NCI-H2171 (cell line): ENCODE data around the gene EXOC3L2.

ENCODE experiments used
- DNase-seq: peaks from one replicate; lab custom pipeline; 2025; lab: John Stamatoyannopoulos, UW

EXOC3L2 gene

DNA sequence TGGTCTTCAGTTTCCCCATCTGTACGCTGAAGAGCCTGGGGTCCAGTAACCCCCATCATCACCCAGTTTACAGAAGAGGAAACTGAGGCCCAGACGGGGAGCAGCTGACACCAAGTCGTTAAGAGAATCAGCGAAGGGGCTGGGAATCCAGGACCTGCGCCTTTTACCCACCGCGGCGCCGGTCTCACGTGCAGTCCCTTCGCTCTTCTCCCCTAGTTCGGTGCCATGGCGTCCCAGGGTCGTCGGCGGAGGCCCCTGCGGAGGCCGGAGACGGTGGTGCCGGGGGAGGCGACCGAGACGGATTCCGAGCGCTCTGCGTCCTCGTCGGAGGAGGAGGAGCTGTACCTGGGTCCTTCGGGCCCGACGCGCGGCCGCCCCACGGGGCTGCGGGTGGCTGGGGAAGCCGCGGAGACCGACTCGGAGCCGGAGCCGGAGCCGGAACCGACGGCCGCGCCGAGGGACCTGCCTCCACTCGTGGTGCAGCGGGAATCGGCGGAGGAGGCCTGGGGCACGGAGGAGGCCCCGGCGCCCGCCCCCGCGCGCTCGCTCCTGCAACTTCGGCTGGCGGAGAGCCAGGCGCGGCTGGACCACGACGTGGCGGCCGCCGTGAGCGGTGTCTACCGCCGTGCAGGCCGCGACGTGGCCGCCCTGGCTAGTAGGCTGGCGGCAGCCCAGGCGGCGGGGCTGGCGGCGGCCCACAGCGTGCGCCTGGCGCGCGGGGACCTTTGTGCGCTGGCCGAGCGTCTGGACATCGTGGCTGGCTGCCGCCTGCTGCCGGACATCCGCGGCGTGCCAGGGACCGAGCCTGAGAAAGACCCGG lies 65.9 kb downstream of the EXOC3L2 start:
- no peak for DNase-seq

DNA sequence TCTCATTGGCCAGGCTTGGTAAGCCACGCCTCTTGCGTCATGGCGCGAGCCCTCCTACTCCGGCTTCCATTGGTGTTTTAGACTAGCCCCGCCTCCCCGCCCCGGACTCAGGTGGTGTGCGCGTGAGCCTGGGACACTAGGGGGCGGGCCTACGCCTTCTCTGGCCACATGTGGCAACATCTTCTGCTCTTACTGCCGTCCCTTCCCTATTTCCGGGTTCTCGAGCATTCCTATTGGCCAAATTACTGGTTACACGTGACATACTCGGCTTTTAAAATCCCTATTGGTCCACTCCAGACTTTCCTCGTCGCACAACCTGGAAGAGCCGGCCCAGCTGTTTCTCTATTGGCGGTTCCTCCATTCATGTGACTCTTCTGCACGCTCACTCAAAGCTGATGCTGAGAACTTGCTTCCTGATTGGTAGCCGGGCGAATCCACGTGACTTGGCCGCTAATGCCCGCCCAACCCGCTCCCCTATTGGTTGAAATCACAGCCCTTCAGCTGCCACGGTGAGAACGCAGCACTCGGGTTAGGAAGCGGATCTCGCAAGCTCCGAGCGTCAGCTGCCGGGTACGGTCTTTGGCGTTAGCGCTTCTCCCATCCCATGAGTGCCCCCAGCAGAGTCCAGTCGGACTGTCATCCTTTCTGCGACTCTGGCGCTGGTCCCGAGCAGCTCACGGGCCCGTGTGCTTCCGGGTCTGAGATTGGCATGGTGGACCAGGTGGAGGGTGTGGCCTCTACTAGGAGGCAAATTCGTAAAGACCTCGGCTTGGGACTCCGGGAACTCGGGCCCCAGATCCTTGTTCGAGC lies 66.7 kb downstream of the EXOC3L2 start, which contains the start of gene BLOC1S3:
BLOC1S3 (plus strand) TSS at position 523 of the 810 bp plus-strand sequence. CDS start 513 bp downstream, outside the sequence.
- DNase-seq, result peak; percentile 99

DNA sequence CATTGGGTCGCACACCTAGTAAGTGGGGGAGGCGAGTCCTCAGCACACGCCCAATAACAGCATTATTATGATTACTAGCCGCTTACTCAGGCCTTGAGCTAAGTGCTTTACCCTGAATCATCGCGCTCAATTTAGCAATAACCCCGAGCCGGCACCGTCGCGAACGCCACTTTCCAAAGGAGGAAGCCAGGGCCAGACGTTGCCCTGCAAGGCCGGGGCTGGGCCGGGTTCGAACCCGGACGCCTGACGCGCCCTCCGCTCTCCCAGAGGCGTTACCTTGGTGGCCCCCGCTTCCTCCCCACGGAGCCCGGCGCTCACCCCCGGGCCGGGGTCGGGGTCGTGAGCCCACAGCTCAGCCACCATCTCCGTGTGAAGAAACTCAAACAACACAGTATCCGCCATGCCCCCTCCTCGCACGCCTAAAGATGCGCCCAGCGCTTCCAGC lies 67.4 kb downstream of the EXOC3L2 start, which contains the start of gene TRAPPC6A:
TRAPPC6A (minus strand) TSS at position 421 of the 445 bp plus-strand sequence; CDS start at position 402, 19 bp downstream.
- peak; percentile 61 for DNase-seq

DNA sequence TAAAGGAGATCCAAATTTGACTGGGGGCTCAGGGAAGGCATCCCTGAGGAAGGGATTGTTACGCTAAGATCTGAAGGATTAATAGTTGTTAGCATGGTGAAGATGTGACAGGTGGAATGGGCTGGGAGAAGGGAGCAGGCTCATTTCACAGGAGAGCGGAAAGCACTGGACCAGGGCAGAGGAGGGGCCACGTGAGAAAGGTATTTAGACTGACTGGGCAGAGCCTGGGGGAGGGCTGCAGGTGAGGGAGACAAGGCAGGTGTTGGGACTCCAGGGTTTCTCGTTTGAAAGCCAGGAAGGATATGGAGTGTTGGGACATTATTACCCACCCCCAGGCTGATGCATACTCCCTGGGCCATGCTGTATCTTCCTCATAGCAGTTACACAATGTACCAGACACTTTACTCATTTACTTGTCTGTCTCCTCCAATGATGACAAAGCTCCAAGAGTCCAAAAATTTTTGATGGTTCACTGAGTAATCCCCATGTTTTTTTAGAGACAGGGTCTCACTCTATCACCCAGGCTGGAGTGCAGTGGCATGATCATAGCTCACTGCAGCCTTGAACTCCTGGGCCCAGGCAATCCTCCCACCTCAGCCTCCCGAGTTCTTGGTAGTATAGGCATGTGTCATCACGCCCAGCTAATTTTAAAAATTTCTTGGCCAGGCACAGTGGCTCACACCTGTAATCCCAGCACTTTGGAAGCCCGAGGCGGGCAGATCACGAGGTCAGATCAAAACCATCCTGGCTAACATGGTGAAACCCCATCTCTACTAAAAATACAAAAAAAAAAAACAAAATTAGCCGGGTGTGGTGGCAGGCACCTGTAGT lies 69.5 kb downstream of the EXOC3L2 start:
- DNase-seq, result no peak

DNA sequence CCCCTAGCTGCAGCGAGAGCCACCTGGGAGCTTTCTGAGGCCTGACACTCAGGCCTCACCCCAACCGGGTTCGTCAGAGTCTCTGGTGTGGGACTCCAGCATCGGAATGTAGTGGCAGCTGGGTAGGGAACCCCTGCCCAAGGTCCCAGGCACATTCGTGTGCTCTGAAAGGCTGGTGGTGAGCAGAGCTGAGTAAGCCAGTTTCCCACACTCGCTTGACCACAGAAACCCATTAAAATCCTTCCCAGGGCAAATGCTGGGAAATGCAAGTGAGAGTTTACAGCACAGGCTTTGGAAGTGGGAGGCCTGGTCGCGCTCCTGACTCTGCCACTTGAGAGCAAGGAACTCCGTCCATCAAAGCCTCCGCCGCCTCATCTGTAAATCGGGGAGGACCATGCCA lies 71.4 kb downstream of the EXOC3L2 start:
- DNase-seq, result no peak

DNA sequence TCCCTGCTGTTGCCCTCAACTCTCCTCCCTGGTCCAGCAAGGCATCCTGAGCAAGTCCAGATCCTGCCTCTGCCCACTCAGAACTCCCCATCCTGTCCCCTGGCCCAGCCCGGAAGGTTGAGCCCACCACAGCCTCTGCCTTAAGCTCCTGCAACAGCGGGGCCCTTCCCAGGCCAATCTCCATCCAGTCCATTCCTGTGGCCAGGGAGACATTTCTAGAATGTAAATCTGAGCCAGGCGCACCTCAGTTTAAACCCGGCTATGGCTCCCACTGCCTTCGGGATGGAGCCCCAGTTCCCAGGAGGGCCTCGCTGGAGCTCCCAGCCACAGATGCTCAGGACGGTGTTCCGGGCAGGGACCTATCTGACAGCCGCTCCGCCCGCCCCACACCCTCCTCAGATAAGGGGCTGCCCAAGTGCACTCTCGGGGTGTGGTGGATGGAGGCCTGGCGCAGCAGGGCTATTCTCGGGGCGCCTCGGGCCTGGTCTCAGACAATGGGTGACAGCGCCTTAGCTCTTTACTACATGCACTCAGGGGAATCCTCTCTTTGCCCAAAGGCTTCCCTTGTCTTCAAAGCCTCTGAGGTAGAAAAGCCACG lies 72.5 kb downstream of the EXOC3L2 start:
- DNase-seq, result no peak

DNA sequence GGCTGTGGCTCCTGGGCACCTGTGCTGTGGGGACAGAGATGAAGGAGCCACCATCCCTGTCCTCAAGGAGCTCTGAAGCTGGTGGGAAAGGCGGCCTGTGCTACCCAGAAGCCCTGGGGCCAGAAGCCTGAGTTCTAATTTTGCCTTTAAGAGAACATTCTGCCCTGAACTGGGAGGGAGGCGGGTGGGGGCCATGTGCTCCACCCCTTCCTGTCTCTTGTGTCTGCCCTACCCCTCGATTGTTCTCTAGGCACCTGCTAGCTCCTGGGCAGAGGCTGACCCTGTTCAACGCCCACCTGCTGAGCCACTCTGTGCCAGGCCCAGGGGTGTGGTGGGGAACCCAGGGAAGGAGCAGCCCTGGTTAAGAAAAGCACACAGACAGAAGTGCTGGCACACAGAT lies 73.0 kb downstream of the EXOC3L2 start:
- no peak for DNase-seq

DNA sequence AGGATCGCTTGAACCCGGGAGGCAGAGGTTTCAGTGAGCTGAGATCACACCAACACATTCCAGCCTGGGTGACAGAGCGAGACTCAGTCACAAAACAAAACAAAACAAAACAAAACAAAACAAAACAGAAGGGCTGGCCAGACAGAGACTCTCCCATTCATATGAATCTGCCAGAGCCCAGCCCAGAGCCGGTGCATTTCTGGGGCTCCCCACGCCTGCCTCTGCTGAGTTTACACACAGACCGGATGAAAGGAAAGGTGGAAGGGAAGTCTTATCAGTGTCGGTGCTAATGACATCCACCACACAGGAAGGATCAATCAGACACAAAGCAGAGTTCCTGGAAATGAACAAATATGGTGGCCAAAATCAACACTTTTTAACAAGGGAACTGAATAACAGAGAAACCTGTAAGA lies 74.0 kb downstream of the EXOC3L2 start:
- no peak for DNase-seq

DNA sequence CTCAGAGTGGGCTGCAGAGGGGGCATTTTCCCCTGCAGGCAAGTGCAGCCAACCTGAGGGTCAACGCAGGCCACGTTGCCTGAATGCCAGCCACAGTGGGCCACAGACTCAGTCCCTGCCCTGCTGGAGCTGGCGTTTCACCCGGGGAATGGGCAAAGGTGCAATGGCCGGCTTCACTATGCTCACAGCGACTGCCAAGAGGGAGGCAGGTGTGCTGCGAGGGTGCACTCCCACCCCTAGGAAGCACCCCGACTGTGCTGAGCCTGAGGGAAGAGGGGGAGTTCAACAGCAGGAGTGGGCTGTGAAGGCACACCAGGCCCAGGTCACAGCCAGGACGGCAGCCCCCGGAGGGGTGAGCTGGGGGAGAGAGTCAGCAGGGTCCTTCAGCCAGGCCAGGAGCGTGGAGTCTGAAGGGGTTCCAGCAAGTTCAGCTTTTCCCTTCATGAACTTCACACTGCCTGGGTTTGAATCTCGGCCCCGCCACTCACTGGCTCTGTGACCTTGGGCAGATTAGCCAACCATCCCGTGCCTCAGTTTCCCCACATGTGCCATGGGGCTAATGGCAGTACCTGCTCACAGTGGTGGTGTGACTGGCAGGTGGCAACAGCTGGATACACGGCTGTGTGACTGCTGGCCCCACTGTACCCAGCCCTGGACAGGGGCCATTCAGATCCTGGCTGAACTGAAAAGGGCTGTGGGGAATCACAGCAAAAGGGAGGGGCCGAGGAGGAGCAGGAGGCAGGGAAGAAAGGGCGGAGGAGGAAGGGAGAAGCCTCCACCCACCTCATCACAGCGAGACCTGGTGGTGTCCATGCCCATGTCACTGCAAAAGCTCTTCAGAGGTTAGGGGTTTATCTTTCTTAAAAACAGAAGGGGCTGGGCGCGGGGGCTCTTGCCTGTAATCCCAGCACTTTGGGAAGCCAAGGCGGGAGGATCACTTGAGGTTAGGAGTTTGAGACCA lies 74.8 kb downstream of the EXOC3L2 start:
- DNase-seq, result no peak

DNA sequence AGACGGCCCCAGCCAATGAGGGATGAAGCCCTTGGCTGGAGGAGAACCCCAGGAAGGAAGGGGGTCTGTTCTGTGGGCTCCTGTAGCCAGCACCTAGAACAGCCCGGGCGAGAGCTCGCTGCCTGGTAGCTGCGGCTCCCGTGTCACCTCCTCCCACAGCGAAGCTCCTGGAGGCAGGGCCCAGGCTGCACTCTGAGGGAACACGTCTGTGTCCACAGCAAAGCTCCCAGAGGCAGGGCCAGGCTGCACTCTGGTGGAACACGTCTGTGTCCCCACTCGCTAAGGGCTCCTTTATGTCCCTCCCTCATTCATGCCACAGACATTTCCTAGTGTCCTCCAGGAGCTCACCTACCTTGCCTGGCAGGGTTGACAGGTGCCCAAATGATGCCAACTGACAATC lies 75.6 kb downstream of the EXOC3L2 start:
- DNase-seq, result no peak

DNA sequence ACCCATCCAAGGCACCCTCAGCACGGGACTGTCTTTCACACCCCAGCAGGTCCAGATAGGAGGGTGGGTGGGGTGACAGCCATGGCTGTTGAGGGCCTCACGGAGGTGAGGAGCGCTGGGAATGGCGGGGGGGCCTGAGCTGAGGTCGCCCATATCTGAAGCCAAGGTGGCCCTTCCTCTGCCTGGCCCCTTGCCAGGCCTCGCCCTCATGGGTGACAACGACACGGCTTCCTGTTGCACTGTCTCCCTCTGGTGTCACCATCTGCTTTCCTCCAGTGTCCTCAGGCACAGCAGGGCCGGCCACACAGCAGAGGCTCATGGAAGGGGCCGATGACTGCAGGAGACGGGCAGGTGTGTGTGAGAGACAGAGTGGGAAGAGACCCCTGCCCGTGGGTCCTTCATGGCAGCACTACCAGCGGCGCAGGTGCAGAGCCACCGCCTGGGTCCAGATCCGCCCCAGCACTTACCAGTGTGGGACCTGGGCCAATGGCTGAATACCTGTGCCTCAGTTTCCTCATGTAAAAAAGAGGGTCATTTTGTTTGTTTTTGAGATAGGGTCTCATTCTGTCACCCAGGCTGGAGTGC lies 76.3 kb downstream of the EXOC3L2 start:
- peak; percentile 16 for DNase-seq

DNA sequence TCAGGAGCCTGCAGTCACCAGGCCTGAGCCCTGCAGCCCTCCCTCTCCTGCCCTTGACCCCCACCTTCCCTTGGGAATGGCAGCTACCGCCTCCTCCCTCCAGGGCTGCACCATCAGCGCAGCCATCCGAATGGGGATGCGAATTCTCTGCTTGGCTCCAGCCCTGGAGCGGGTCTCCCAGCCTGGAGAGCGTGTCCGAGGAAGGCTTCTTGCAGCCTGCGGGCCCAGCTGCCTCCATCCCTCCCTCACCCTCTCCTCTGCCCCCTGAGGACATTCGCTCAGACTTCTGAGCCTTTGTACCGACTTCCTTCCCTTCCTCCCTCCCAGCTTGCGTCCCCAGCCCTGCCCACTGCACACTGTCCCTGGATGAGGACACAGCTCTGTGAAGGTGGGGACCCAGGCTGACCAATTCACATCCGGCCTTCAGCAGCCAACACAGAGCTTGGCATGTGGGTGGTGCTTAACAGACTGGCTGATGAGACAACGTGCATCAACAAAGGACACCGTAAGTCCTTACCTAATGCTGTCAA lies 78.4 kb downstream of the EXOC3L2 start:
- DNase-seq, result no peak

DNA sequence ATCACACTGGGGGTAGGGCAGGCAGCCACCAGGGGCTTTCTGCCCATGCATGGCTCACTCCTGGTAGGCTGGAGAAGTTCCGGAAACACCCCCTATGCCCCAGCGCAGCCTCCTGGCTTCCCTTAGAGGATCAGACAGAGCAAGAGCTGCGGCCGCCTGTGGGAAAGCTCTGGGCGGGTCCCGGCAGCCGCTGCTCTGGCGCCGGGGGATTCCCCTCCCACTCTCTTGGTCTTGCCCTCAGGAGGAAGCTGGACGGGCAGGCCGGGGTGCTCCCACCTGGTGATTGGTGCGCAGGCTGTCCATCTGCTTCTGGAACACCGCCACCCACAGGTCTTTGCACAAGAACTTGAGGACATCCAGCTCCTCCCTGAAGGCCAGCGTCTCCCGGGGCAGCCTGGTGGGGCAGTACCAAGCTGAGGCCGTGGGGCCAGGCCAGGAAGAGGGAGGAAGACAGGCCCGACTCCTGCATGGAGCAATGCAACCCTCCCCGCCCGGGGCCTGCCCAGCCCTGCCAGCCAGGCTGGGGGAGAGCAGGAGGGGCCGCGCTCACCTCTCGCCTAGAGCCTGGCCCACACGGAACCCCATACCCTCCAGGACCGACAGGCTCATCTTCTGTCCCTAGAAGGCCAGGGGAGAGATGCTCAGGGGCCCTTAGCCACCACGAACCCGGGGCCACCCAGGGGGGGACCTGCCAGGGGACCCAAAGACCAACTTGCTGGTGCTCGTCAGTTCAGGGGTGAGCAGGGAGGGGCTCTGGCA lies 80.5 kb downstream of the EXOC3L2 start:
- no peak for DNase-seq

DNA sequence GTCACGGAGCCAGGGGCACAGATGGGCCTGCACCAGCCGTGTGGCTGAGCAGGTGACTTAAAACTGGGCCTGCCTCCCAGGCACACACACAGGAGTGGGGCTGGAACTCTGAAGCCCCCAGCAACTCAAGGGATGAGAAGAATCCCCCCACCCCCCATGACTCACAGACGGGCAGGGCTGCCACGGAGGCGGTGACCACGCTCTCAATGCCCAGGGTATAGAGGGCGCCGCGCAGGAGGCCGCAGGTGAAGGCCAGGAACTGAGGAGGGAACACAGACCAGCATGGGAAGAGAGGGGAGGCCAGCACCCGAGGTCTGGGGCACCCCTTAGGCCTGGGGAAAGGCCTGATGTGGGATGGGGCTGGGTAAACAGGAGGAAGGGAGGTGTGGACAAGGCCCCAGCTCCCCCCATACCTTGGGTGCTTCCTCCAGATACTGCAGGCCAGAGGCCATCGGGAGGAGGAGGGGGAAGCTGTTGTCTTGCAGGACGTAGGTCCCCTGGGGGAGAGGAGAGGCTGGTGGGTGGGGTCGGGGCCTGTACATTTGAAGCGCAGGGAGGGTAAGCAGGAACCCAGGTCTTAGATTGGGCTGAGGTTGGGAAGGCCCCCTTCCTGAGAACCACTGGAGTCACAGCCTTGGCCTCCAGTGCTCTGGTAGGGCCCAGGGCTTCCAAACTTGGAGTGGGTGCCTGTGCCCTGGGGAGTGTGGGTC lies 81.3 kb downstream of the EXOC3L2 start:
- DNase-seq, result peak; percentile 44

DNA sequence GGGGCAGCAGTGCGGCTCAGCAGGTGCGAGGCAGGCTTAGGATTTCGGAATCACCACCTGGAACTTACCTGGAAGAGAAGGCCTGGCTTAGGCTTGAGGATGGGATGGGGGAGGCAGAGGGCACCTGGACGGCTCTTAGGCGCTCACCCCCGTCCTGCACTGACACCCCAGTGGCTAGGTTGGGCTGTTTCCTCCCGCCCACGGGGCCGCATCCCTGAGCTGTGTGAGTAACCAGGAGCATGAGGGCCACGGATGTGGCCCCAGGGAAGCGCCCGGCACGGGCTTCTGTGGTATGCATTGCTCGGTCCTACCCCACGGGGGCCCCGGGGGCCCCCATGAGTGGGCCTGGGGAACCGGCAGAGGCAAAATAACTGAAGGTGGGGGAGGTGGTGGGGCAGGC lies 82.1 kb downstream of the EXOC3L2 start:
- no peak for DNase-seq

DNA sequence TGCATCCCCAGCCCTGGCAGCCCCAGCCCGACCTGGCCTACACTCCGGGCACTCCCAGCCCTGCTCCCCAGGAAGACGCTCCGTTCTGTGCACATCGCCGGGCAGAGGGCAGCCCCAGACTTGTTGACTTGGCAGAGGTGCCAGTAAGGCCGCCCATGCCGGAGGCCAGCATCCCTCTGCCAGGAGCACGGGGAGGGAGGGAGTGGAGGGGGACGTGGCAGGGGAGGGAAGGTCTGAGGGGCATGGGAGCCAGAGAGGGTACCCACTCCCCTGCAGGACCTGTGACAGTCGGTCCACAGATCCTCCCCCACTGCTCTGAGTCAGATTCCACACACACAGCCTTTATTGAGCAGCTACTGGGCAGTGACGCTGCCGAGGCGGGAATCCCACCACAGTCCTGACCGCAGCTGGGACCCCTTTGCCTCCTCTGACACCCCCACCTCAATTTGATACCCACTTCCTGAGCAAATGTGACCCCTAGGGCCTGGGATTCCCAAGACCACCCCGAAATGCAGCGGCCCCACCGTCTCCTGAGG lies 82.5 kb downstream of the EXOC3L2 start:
- DNase-seq, result no peak
